SJCRH30 (cell line): ENCODE results near the gene KISS1R. TPM values are rescaled to one million over a fixed set of nuclear protein-coding genes. Genes with fewer than 3 reads are reported as not detected.
A peak's percentile ranks its signal among the peaks of the same experiment; 100 is the strongest.

Experiments used
- DNase-seq, 2 experiments: peaks; one replicate each; pipeline ENCODE4 v3.0.0-alpha.2; 2015 to 2020
- H3K27ac ChIP-seq: fragments of 250-450 bp; sonication (Bioruptor Pico); 2 replicates; pipeline ENCODE4 v1.5.1; 2020; ENCODE audit warnings: mild to moderate bottlenecking, moderate library complexity
- H3K27me3 ChIP-seq: fragments of 250-450 bp; sonication (Bioruptor Pico); 2 replicates; pipeline ENCODE4 v1.5.1; 2020; ENCODE audit warnings: mild to moderate bottlenecking, moderate library complexity
- H3K36me3 ChIP-seq: fragments of 250-450 bp; sonication (Bioruptor Pico); 2 replicates; pipeline ENCODE4 v1.5.1; 2020; ENCODE audit warnings: mild to moderate bottlenecking, moderate library complexity
- H3K4me1 ChIP-seq: fragments of 250-450 bp; sonication (Bioruptor Pico); 2 replicates; pipeline ENCODE4 v1.5.1; 2020; ENCODE audit warnings: mild to moderate bottlenecking, moderate library complexity
- H3K4me3 ChIP-seq: fragments of 250-450 bp; sonication (Bioruptor Pico); 2 replicates; pipeline ENCODE4 v1.5.1; 2020; ENCODE audit warnings: mild to moderate bottlenecking, moderate library complexity
- H3K9me3 ChIP-seq: fragments of 250-450 bp; sonication (Bioruptor Pico); replicated peaks from 2 replicates; pipeline ENCODE4 v1.5.1; 2020; ENCODE audit warnings: mild to moderate bottlenecking, moderate library complexity
- total RNA-seq: library from RNA; depleted of rRNA; stranded (reverse); fragments of >200 nt; shearing (Covaris generic); gene quantifications from 2 replicates; pipeline ENCODE4 v1.2.3, GENCODE V29; 2014; rRNA removed

The KISS1R gene
- total RNA-seq, 1 experiment from 2014 or later: 0.08 TPM

- Histone ChIP-seq H3K9me3 (no peaks in the 10 kb centered on the region), H3K36me3 (peaks cover 48% of the 10 kb centered on the region), H3K4me3 (no peak overlapping the region), H3K27me3 (no peaks in the 10 kb centered on the region), H3K4me1 (peaks cover 19% of the 10 kb centered on the region), H3K27ac (peak overlapping the region; percentile 96)
- DNase-seq: peak; percentile 57 to 58
Observed at GRCh38 chr19:964116-964520, 47.0 kb downstream of the KISS1R start.

GRCh38 chr19:964761-965694, 47.9 kb downstream of the KISS1R start:
- Histone ChIP-seq H3K36me3 (peaks cover 53% of the 10 kb centered on the region), H3K27ac (peak overlapping the region; percentile 96), H3K4me3 (no peak overlapping the region), H3K9me3 (no peaks in the 10 kb centered on the region), H3K27me3 (no peaks in the 10 kb centered on the region), H3K4me1 (peaks cover 19% of the 10 kb centered on the region)
- DNase-seq: peak; percentile 56 to 64

GRCh38 chr19:966485-967088, 49.5 kb downstream of the KISS1R start:
- H3K27ac ChIP-seq: peak overlapping the region; percentile 12
- peaks cover 7% of the 10 kb centered on the region for H3K9me3 ChIP-seq
- H3K27me3 ChIP-seq: no peaks in the 10 kb centered on the region
- peak; percentile 88 to 89 for DNase-seq
- peaks cover 63% of the 10 kb centered on the region for H3K36me3 ChIP-seq
- H3K4me1 ChIP-seq: peaks cover 19% of the 10 kb centered on the region
- H3K4me3 ChIP-seq: no peak overlapping the region

Other genes starting within 250 kb of the KISS1R start
- 6.5 and 8.0 TPM in 2 replicates for gene FSTL3, start 240.9 kb upstream of the KISS1R start, total RNA-seq
- not detected in 2 replicates for gene PRSS57, start 221.9 kb upstream of the KISS1R start, total RNA-seq
- gene PALM, start 208.4 kb upstream of the KISS1R start, total RNA-seq: 4.4 and 4.6 TPM in 2 replicates
- gene MISP, start 166.2 kb upstream of the KISS1R start, total RNA-seq: 0.18 and 0.41 TPM in 2 replicates
- 232 TPM in 2 replicates for gene PTBP1, start 119.9 kb upstream of the KISS1R start, total RNA-seq
- not detected in 2 replicates for gene PLPPR3, start 95.4 kb upstream of the KISS1R start, total RNA-seq
- not detected in 2 replicates for gene AZU1, start 89.5 kb upstream of the KISS1R start, total RNA-seq
- gene PRTN3, start 76.3 kb upstream of the KISS1R start, total RNA-seq: not detected in 2 replicates
- not detected in 2 replicates for gene ELANE, start 65.0 kb upstream of the KISS1R start, total RNA-seq
- gene CFD, start 57.7 kb upstream of the KISS1R start, total RNA-seq: 0.08 and 0.18 TPM in 2 replicates
- 19.6 and 21.3 TPM in 2 replicates for gene MED16, start 24.1 kb upstream of the KISS1R start, total RNA-seq
- not detected in 2 replicates for gene RNU6-9, start 23.8 kb upstream of the KISS1R start, total RNA-seq
- gene R3HDM4, start 4.1 kb upstream of the KISS1R start, total RNA-seq: 18.3 and 19.8 TPM in 2 replicates
- 28.7 and 34.8 TPM in 2 replicates for gene ARID3A, start 8.7 kb downstream of the KISS1R start, total RNA-seq
- 47.5 and 58.9 TPM in 2 replicates for gene WDR18, start 67.0 kb downstream of the KISS1R start, total RNA-seq
- gene GRIN3B, start 83.1 kb downstream of the KISS1R start, total RNA-seq: not detected in 2 replicates
- 61.0 and 66.8 TPM in 2 replicates for gene TMEM259, start 103.8 kb downstream of the KISS1R start, total RNA-seq
- gene RNU6-2, start 104.2 kb downstream of the KISS1R start, total RNA-seq: not detected in 2 replicates
- gene CNN2, start 109.3 kb downstream of the KISS1R start, total RNA-seq: 87.2 and 91.4 TPM in 2 replicates
- 7.8 and 11.0 TPM in 2 replicates for gene ABCA7, start 122.8 kb downstream of the KISS1R start, total RNA-seq
- 2.9 TPM in 2 replicates for gene ARHGAP45, start 149.8 kb downstream of the KISS1R start, total RNA-seq
- 176 and 183 TPM in 2 replicates for gene POLR2E, start 178.0 kb downstream of the KISS1R start, total RNA-seq
- gene GPX4, start 186.7 kb downstream of the KISS1R start, total RNA-seq: 232 and 290 TPM in 2 replicates